NCI-H510A (cell line): ENCODE results near the gene AMMECR1.

Source experiments
- DNase-seq: peaks from one replicate; lab custom pipeline; 2025; lab: John Stamatoyannopoulos, UW

The AMMECR1 gene

DNA sequence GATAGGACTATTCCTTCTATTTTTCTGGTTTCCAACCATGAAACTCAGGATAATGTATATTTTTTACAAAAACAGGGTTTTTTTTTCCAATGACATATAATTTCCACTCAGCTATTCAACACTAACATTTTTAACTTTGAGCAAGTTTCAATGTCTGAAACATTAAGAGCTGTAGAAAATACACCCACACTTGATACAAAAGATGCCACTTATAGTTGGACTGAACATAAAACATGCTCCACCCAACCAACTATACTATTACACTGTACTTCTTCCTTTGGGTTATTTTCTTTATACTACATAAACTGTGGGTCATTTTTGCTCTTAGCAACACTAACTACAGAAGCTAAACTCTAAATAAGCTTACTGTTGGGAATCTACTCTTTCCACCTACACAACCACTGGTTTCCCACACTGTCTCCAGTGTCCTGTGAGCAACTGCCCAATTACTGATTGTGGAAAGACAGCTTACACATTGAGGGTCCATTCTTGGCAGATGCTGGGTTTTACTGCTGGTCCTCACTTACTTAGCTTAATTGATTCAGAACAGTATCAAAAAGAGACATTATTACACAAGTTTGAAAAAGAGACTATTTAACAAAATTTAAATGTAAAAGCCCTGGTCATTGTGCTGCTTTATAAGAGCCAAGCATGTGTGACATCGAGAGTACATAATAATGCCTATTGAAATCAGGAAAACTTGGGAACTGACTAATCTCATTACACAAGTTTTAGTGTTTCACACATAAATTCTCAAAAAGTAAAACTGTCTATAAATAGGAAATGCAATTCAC, 6.3 kb downstream of the AMMECR1 start:
- no peak for DNase-seq

GRCh38 chrX:110310896-110311295, 7.0 kb downstream of the AMMECR1 start:
- DNase-seq, result no peak

- peak; percentile 10 for DNase-seq
Measured at GRCh38 chrX:110310000-110310790, 7.7 kb downstream of the AMMECR1 start.

DNA sequence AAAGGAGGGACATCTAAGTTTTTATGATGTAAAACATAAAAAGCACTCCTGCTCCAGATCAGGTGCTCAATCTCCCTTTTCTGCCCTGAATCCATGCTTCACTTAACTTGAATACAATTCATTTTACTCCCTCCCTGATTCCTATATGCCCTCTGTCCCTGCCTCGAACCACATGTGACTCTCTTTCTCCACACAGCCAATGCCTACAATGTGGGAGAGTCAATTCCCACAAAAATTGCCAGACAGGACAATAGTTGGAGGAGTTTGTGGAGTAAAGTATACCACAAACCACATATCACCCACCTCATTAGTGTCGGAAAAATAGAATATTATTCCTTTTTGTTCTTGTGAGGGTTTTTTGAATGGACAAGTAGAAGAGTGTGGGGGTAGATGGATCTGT, 9.7 kb downstream of the AMMECR1 start:
- DNase-seq, result no peak

DNA sequence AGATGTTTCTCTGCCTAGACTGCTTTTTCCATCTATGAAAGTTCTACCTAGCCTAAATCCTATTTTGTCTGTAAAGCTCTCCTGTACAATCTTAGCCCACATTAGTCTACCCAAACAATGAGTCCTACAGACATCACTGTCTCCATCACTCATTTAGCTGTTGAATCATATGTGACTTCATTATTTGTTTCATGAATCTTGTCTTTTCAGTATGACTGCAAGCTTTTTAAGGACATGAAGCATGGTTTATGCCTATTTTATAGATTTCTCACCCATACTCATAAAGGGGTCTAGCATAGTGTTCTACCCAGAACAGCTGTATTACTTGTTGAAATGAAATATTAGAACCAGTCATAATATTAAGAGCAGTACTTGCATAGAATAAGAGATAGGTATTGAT, 13.0 kb downstream of the AMMECR1 start:
- DNase-seq, result no peak

GRCh38 chrX:110304371-110304770, 13.5 kb downstream of the AMMECR1 start:
- no peak for DNase-seq

DNA sequence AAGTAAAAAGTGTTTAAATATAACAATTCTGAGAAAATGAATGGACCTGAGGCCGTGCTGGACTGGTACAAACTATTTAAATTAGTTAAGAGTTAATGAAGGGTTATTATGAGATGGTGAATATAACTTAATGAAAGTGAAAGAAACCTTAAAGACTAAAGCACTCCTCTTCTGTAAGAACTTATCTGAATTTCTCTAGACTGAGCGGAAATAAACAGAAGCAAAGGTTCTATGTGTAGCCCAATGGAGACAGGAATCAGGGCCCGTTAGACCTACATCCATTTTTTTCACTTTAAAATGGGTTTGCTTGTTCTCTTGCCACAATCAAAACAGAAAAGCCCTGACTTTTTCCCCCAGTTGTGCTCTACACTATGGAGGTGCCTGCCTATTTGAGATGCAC, 14.9 kb downstream of the AMMECR1 start:
- no peak for DNase-seq

- DNase-seq, result no peak
Measured at GRCh38 chrX:110301194-110301593, 16.7 kb downstream of the AMMECR1 start.

- DNase-seq, result no peak
Measured at GRCh38 chrX:110294087-110294486, 23.8 kb downstream of the AMMECR1 start.

DNA sequence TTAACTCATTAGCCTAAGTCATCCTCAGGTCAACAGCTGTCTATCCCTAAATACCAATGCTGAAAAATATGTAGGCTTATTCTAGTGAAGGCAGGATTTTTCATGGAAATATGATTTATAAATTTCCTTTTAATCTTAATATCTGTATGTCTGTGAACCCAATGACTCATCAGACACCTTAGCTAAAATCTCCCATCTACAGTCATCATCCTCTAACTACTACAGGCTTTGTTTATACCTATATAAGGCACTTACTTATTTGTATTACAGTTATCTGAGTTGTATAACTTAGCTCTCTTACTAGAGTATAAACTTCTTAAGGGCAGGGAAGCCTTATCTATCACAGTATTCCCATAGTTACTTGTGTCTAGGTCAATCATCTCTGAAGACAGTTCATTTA, 24.2 kb downstream of the AMMECR1 start:
- DNase-seq, result no peak

DNA sequence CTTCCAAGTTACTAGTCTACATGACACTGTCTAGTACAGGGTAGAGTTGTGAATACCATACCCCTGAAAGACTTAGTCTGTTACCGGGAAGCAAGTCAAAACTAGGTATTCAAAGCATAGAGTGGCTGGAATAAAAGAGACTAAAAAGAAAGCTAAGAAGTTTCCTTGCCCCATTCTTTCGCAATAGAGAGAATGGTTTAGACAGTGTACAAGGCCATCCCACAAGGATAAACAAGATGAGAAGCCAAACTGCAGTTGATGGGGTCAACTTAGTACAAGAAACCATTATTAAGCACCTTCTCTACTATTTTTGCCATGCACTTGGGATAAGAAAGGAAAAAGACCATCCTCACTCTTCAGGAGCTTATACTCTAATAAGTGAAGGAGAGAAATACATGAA, 30.3 kb downstream of the AMMECR1 start:
- DNase-seq, result no peak

DNA sequence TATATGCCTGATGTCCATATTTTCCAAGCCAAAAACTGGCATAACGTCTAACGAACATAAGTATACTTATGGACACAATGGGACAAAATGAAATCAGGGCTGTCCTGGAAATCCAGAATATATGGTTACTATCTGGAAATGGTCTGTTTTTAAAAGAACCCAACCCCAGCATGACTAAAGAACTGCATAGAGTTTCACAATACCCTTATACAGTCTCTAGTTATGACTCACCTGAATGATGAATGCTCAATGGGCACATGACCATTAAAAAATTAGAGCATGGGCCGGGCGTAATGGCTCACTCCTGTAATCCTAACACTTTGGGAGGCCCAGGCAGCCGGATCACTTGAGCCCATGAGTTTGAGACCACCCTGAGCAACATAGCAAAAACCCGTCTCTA, 31.8 kb downstream of the AMMECR1 start:
- no peak for DNase-seq

- no peak for DNase-seq
Measured at GRCh38 chrX:110284159-110284558, 33.7 kb downstream of the AMMECR1 start.

- DNase-seq, result no peak
Measured at GRCh38 chrX:110282922-110283321, 35.0 kb downstream of the AMMECR1 start.

- no peak for DNase-seq
Measured at GRCh38 chrX:110281377-110281776, 36.5 kb downstream of the AMMECR1 start.

- DNase-seq, result no peak
Measured at GRCh38 chrX:110280954-110281353, 36.9 kb downstream of the AMMECR1 start.

- DNase-seq, result no peak
Measured at GRCh38 chrX:110277609-110278008, 40.3 kb downstream of the AMMECR1 start.

GRCh38 chrX:110276778-110277177, 41.1 kb downstream of the AMMECR1 start:
- DNase-seq, result no peak

GRCh38 chrX:110268886-110269285, 49.0 kb downstream of the AMMECR1 start:
- DNase-seq, result no peak

GRCh38 chrX:110268395-110268794, 49.5 kb downstream of the AMMECR1 start:
- DNase-seq, result no peak

DNA sequence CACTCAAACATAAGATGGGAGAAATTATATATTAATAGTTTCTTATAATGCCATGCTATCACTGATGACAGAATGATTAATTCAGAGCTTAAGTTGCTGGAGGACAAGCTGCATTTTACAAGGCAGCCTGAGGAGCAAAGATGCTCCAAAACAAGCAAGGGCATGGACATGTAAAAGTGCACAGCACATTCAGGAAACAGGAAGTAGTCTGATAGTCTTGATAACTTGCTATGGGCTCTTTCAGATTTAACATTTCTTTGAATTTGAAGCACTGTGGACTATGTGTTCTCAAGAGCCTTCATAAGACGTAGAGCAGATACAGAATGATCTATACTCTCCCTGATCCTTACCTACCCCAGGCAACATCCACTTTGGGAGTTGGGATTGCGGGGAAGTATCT, 50.0 kb downstream of the AMMECR1 start:
- no peak for DNase-seq

GRCh38 chrX:110265661-110266060, 52.2 kb downstream of the AMMECR1 start:
- DNase-seq, result no peak

GRCh38 chrX:110259117-110259516, 58.8 kb downstream of the AMMECR1 start:
- no peak for DNase-seq
